ENCODE data around the gene NR4A3.

GRCh38 chr9:99822806-99823591 lies 1.3 kb downstream of the NR4A3 start:
- no peak for TF ChIP-seq PATZ1 (CRISPR knock-in tag; IDR thresholded peaks at IDR 0.05; ENCODE audit: borderline replicate concordance)
- no peak for TF ChIP-seq ISL1 (CRISPR knock-in tag; IDR thresholded peaks at IDR 0.05)
- no peak for TF ChIP-seq ZFP30 (CRISPR knock-in tag; IDR thresholded peaks at IDR 0.05)
- no peak for TF ChIP-seq ARNTL (CRISPR knock-in tag; IDR thresholded peaks at IDR 0.05; ENCODE audit: borderline replicate concordance, low read depth)
- TF ChIP-seq BACH2 (CRISPR knock-in tag; IDR thresholded peaks at IDR 0.05; ENCODE audit: borderline replicate concordance), result no peak
- TF ChIP-seq RARB (CRISPR knock-in tag; IDR thresholded peaks at IDR 0.05), result no peak
- TF ChIP-seq ZC3H10 (CRISPR knock-in tag; IDR thresholded peaks at IDR 0.05), result no peak

Data from SK-N-SH treated with all-trans-retinoic acid at 6 μM for 48 hours (cell line).